Hepatocyte (in vitro differentiated cells): Measurements from ENCODE around the gene ZMYM4. TPM values are rescaled to one million over a fixed set of nuclear protein-coding genes. Genes with fewer than 3 reads are reported as not detected.
"Not testable (repeated sequence)": the region's sequence is repeated elsewhere in the genome, so short reads cannot be mapped to it uniquely, and the experiment has no call there.

Experiments used
- DNase-seq: peaks from one replicate; pipeline ENCODE4 v3.0.0-alpha.2; 2016; ENCODE audit warnings: low spot score
- H2AFZ ChIP-seq: fragments of 200-600 bp; sonication (generic); 2 replicates; pipeline ENCODE4 v1.6.0; 2016; ENCODE audit warnings: antibody characterized with exemption, mild to moderate bottlenecking
- H3K27ac ChIP-seq: fragments of 200-600 bp; sonication (generic); 2 replicates; pipeline ENCODE4 v1.5.1; 2016; ENCODE audit warnings: mild to moderate bottlenecking
- H3K27me3 ChIP-seq: fragments of 200-600 bp; sonication (generic); 2 replicates; pipeline ENCODE4 v1.6.1; 2016
- H3K36me3 ChIP-seq: fragments of 200-600 bp; sonication (generic); replicated peaks from 2 replicates; pipeline ENCODE4 v1.5.1; 2016; ENCODE audit warnings: low read depth; ENCODE audit not compliant: insufficient read depth
- H3K4me1 ChIP-seq: fragments of 200-600 bp; sonication (generic); 2 replicates; pipeline ENCODE4 v1.5.1; 2016; ENCODE audit warnings: mild to moderate bottlenecking, moderate library complexity; ENCODE audit not compliant: insufficient read depth
- H3K4me2 ChIP-seq: fragments of 200-600 bp; sonication (generic); 2 replicates; pipeline ENCODE4 v1.6.0; 2016
- H3K4me3 ChIP-seq: fragments of 200-600 bp; sonication (generic); 2 replicates; pipeline ENCODE4 v1.5.1; 2016; ENCODE audit warnings: mild to moderate bottlenecking
- H3K79me2 ChIP-seq: fragments of 200-600 bp; sonication (generic); 2 replicates; pipeline ENCODE4 v1.6.0; 2017; ENCODE audit warnings: mild to moderate bottlenecking
- H3K9me2 ChIP-seq: fragments of 200-600 bp; sonication (generic); replicated peaks from 2 replicates; pipeline ENCODE4 v1.6.0; 2017; ENCODE audit warnings: mild to moderate bottlenecking; ENCODE audit not compliant: insufficient read depth
- H3K9me3 ChIP-seq: fragments of 200-600 bp; sonication (generic); 2 replicates; pipeline ENCODE4 v1.5.1; 2016; ENCODE audit warnings: low read depth, mild to moderate bottlenecking
- H4K20me1 ChIP-seq: fragments of 200-600 bp; sonication (generic); 2 replicates; pipeline ENCODE4 v1.6.0; 2016; ENCODE audit warnings: mild to moderate bottlenecking; ENCODE audit not compliant: insufficient read depth, poor library complexity, severe bottlenecking
- EZH2 ChIP-seq: fragments of 200-600 bp; sonication (generic); IDR thresholded peaks from 2 replicates; pipeline ENCODE4 v1.6.1; 2016; ENCODE audit warnings: antibody characterized with exemption, mild to moderate bottlenecking, borderline replicate concordance
- EZH2phosphoT487 ChIP-seq: fragments of 200-600 bp; sonication (generic); IDR thresholded peaks from one replicate; pipeline ENCODE4 v1.6.1; 2018; ENCODE audit warnings: antibody characterized with exemption, mild to moderate bottlenecking, low read depth, moderate library complexity; ENCODE audit not compliant: unreplicated experiment, severe bottlenecking
- whole genome bisulfite sequencing: methylation state at CpG from one replicate; pipeline ENCODE4 v1.1.6; 2016; ENCODE audit warnings: low lambda C conversion rate; ENCODE audit errors: missing lambda C conversion rate; 5-methylcytosine and 5-hydroxymethylcytosine counted together
- polyA plus RNA-seq: library from polyadenylated mRNA; unstranded; fragments of >200 nt; fragmentation: Nextera tagmentation; extraction: Ambion mirVana; gene quantifications from 2 replicates; pipeline ENCODE4 v1.2.1, GENCODE V29; 2016
- total RNA-seq: library from RNA; depleted of rRNA; stranded (reverse); fragments of >200 nt; gene quantifications from 2 replicates; pipeline ENCODE4 v1.2.3, GENCODE V29; 2014
- TF ChIP-seq, protein P1 (sequence below): fragments of 200-600 bp; sonication (generic); IDR thresholded peaks from 2 replicates; pipeline ENCODE4 v1.5.1; 2016; ENCODE audit warnings: antibody characterized with exemption, mild to moderate bottlenecking; ENCODE audit not compliant: poor library complexity

ZMYM4 gene
- total and polyA plus RNA-seq, 2 experiments from 2014 or later: 17.6 to 43.4 TPM

DNA sequence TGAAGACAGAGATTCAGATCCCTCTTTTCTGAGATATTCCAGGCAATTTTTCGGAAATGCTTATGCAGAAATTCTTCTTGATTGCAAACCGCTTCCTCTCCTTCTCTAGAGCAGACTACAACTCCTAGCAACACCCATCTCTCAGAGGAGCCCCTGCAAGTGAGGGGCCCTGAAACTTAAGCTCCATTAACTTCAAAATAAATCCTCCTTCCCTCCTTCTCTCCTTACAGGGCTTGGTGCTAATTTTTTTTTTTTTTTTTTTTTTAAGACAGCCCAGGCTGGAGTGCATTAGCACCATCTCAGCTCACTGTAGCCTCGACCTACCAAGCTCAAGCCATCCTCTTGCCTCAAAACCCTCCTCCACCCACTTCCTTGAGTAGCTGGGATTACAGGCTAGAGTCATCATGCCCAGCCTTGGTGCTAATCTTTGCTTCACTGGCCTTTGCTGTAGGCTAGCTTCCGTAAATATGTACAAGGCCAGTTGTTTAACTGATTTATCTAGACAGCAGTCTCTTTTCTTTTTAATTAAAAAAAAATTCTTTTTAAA lies 45.4 kb upstream of the ZMYM4 start:
- no peaks in the 10 kb centered on the region for H3K79me2 ChIP-seq
- H3K9me2 ChIP-seq: no peaks in the 10 kb centered on the region
- H4K20me1 ChIP-seq: no peaks in the 10 kb centered on the region
- TF ChIP-seq EZH2phosphoT487 (no peak), EZH2 (no peak)
- TF ChIP-seq, protein P1, sequence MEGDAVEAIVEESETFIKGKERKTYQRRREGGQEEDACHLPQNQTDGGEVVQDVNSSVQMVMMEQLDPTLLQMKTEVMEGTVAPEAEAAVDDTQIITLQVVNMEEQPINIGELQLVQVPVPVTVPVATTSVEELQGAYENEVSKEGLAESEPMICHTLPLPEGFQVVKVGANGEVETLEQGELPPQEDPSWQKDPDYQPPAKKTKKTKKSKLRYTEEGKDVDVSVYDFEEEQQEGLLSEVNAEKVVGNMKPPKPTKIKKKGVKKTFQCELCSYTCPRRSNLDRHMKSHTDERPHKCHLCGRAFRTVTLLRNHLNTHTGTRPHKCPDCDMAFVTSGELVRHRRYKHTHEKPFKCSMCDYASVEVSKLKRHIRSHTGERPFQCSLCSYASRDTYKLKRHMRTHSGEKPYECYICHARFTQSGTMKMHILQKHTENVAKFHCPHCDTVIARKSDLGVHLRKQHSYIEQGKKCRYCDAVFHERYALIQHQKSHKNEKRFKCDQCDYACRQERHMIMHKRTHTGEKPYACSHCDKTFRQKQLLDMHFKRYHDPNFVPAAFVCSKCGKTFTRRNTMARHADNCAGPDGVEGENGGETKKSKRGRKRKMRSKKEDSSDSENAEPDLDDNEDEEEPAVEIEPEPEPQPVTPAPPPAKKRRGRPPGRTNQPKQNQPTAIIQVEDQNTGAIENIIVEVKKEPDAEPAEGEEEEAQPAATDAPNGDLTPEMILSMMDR: no peak
- H3K36me3 ChIP-seq: no peaks in the 10 kb centered on the region
- peaks cover 14% of the 10 kb centered on the region for H3K4me1 ChIP-seq
- no peak for DNase-seq
- no peaks in the 10 kb centered on the region for H3K27me3 ChIP-seq
- 65% methylated on average over 4 of the region's 4 CpGs for WGBS
- peak overlapping the region; percentile 29 for H3K4me2 ChIP-seq
- H3K9me3 ChIP-seq: no peaks in the 10 kb centered on the region
- no peak overlapping the region for H2AFZ ChIP-seq
- peak overlapping the region; percentile 66 for H3K27ac ChIP-seq
- no peak overlapping the region for H3K4me3 ChIP-seq

GRCh38 chr1:35226546-35226945 lies 42.0 kb upstream of the ZMYM4 start:
- no peaks in the 10 kb centered on the region for H3K9me2 ChIP-seq
- 94% methylated on average over 2 of the region's 2 CpGs for WGBS
- no peak overlapping the region for H3K4me2 ChIP-seq
- no peak for DNase-seq
- H4K20me1 ChIP-seq: no peaks in the 10 kb centered on the region
- no peaks in the 10 kb centered on the region for H3K79me2 ChIP-seq
- no peak overlapping the region for H2AFZ ChIP-seq
- H3K36me3 ChIP-seq: no peaks in the 10 kb centered on the region
- H3K4me1 ChIP-seq: peaks cover 14% of the 10 kb centered on the region
- H3K27ac ChIP-seq: no peak overlapping the region
- H3K4me3 ChIP-seq: no peak overlapping the region
- H3K27me3 ChIP-seq: no peaks in the 10 kb centered on the region
- no peak for TF ChIP-seq EZH2
- TF ChIP-seq, protein P1: no peak
- no peaks in the 10 kb centered on the region for H3K9me3 ChIP-seq

- Histone ChIP-seq H3K79me2 (no peaks in the 10 kb centered on the region), H3K4me1 (no peaks in the 10 kb centered on the region), H2AFZ (no peak overlapping the region), H3K27ac (no peak overlapping the region), H3K4me2 (no peak overlapping the region), H4K20me1 (no peaks in the 10 kb centered on the region), H3K27me3 (no peaks in the 10 kb centered on the region), H3K9me3 (no peaks in the 10 kb centered on the region), H3K9me2 (no peaks in the 10 kb centered on the region), H3K36me3 (no peaks in the 10 kb centered on the region), H3K4me3 (no peak overlapping the region)
- WGBS: 71% methylated on average over 1 of the region's 1 CpG
- no peak for TF ChIP-seq EZH2
- no peak for DNase-seq
These were observed 38.7 kb upstream of the ZMYM4 start for GRCh38 chr1:35229587-35230360.

DNA sequence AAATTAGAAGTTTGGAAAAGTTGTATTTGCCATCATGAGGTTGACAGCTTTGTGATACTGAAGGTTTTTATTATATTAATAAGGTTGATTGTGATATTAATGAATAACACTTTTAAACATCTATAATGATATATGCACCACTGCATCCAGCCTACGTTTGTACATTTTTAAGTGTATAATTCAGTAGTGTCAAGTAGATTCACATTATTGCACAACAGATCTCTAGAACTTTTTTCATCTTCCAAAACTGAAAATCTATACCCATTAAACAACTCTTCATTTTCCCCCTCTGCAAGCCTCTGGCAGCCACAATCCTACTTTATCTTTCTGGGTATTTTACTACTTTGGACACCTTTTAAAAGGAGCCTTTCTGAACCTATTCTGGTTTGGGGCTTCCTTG lies 37.2 kb upstream of the ZMYM4 start:
- Histone ChIP-seq H3K4me2 (no peak overlapping the region), H3K36me3 (no peaks in the 10 kb centered on the region), H3K9me3 (no peaks in the 10 kb centered on the region), H2AFZ (no peak overlapping the region), H3K4me1 (no peaks in the 10 kb centered on the region), H3K27ac (no peak overlapping the region), H3K9me2 (no peaks in the 10 kb centered on the region), H3K79me2 (no peaks in the 10 kb centered on the region), H3K4me3 (no peak overlapping the region), H3K27me3 (no peaks in the 10 kb centered on the region), H4K20me1 (no peaks in the 10 kb centered on the region)
- DNase-seq: no peak
- WGBS: 67% methylated on average over 1 of the region's 1 CpG
- TF ChIP-seq EZH2 (no peak), EZH2phosphoT487 (no peak)
- TF ChIP-seq, protein P1: no peak

- H3K27me3 ChIP-seq, H3K9me2 ChIP-seq, DNase-seq, H3K4me3 ChIP-seq, H3K4me2 ChIP-seq, H3K36me3 ChIP-seq, H3K9me3 ChIP-seq, H2AFZ ChIP-seq, H3K4me1 ChIP-seq, H3K27ac ChIP-seq, H4K20me1 ChIP-seq, H3K79me2 ChIP-seq: not testable (repeated sequence)
- WGBS: 91% methylated on average over 2 of the region's 2 CpGs
These were observed 31.7 kb upstream of the ZMYM4 start for GRCh38 chr1:35236772-35237171.
